HEK293 (cell line): ENCODE measurements around the gene SPTLC2.
"Not testable (repeated sequence)": the region's sequence is repeated elsewhere in the genome, so short reads cannot be mapped to it uniquely, and the experiment has no call there.

Experiments used
- CTCF ChIA-PET: fragments of 350-600 bp; formaldehyde crosslinking; extraction: SDS; loops from one replicate; lab custom pipeline; 2021; ENCODE audit warnings: antibody characterized with exemption; lab: Yijun Ruan, JAX
- POLR2A ChIA-PET: fragments of 300-600 bp; formaldehyde crosslinking; extraction: SDS; loops from one replicate; lab custom pipeline; 2020; ENCODE audit warnings: antibody characterized with exemption, inconsistent platforms; lab: Yijun Ruan, JAX
- H3K27ac ChIP-seq: fragments of 200-500 bp; sonication (Bioruptor generic); 2 replicates; pipeline ENCODE4 v1.5.1; 2014; ENCODE audit warnings: low read depth, low read length, control low read depth, inconsistent platforms; ENCODE audit errors: extremely low read depth
- H3K36me3 ChIP-seq, 2 experiments: fragments of 200-500 bp in 1 of 2; sonication (Bioruptor generic) in 1 of 2; 1 replicate in 1 of 2; 2 replicates in 1 of 2; pipeline ENCODE4 v1.5.1; 2014 to 2017; ENCODE audit warnings: inconsistent platforms in 2 of 2, low read length in 2 of 2; ENCODE audit not compliant: control insufficient read depth in 2 of 2, insufficient read depth in 1 of 2
- H3K4me1 ChIP-seq: fragments of 200-500 bp; sonication (Bioruptor generic); 2 replicates; pipeline ENCODE4 v1.5.1; 2014; ENCODE audit warnings: mild to moderate bottlenecking, low read length, inconsistent platforms; ENCODE audit not compliant: control insufficient read depth, insufficient read depth
- H3K4me3 ChIP-seq: 2 replicates; pipeline ENCODE4 v1.5.1; 2011; ENCODE audit warnings: low read depth, mild to moderate bottlenecking, control low read depth, low read length, moderate library complexity
- H3K9me3 ChIP-seq: fragments of 200-500 bp; sonication (Bioruptor generic); 2 replicates; pipeline ENCODE4 v1.5.1; 2014; ENCODE audit warnings: low read depth, low read length, inconsistent platforms; ENCODE audit not compliant: control insufficient read depth, insufficient read depth
- IKZF3 ChIP-seq: fragments of 450-650 bp; IDR thresholded peaks from 2 replicates; pipeline ENCODE4 v1.5.0; 2018; ENCODE audit warnings: missing biosample characterization, mild to moderate bottlenecking, missing genetic modification characterization, moderate library complexity
- PRDM2 ChIP-seq: fragments of 450-650 bp; formaldehyde crosslinking; IDR thresholded peaks from 2 replicates; pipeline ENCODE4 v1.5.1; 2016; ENCODE audit warnings: missing biosample characterization, missing genetic modification characterization, borderline replicate concordance
- SCRT1 ChIP-seq: fragments of 450-650 bp; formaldehyde crosslinking; IDR thresholded peaks from 2 replicates; pipeline ENCODE4 v1.5.1; 2016; ENCODE audit warnings: missing biosample characterization, missing genetic modification characterization, borderline replicate concordance
- ZBTB20 ChIP-seq: fragments of 450-650 bp; formaldehyde crosslinking; IDR thresholded peaks from 2 replicates; pipeline ENCODE4 v1.5.1; 2016; ENCODE audit warnings: missing biosample characterization, missing genetic modification characterization
- ZNF114 ChIP-seq: fragments of 450-650 bp; formaldehyde crosslinking; IDR thresholded peaks from 2 replicates; pipeline ENCODE4 v1.5.0; 2017; ENCODE audit warnings: missing biosample characterization, missing genetic modification characterization
- ZNF157 ChIP-seq: fragments of 450-650 bp; formaldehyde crosslinking; IDR thresholded peaks from 2 replicates; pipeline ENCODE4 v1.5.1; 2016; ENCODE audit warnings: missing biosample characterization, missing genetic modification characterization
- ZNF16 ChIP-seq: fragments of 450-650 bp; formaldehyde crosslinking; IDR thresholded peaks from 2 replicates; pipeline ENCODE4 v1.5.1; 2016; ENCODE audit warnings: low read depth, missing biosample characterization, missing genetic modification characterization
- ZNF488 ChIP-seq: fragments of 450-650 bp; formaldehyde crosslinking; IDR thresholded peaks from 2 replicates; pipeline ENCODE4 v1.5.1; 2016; ENCODE audit warnings: missing biosample characterization, missing genetic modification characterization
- ZNF513 ChIP-seq: fragments of 450-650 bp; IDR thresholded peaks from 2 replicates; pipeline ENCODE4 v1.5.1; 2018; ENCODE audit warnings: missing biosample characterization, missing genetic modification characterization
- ZNF596 ChIP-seq: fragments of 450-650 bp; IDR thresholded peaks from 2 replicates; pipeline ENCODE4 v1.5.0; 2018; ENCODE audit warnings: missing biosample characterization, mild to moderate bottlenecking, missing genetic modification characterization, moderate library complexity
- ZNF660 ChIP-seq: fragments of 450-650 bp; IDR thresholded peaks from 2 replicates; pipeline ENCODE4 v1.5.1; 2018; ENCODE audit warnings: missing biosample characterization, mild to moderate bottlenecking, missing genetic modification characterization
- ZNF776 ChIP-seq: fragments of 450-650 bp; formaldehyde crosslinking; IDR thresholded peaks from 2 replicates; pipeline ENCODE4 v1.5.0; 2017; ENCODE audit warnings: missing biosample characterization, missing genetic modification characterization, borderline replicate concordance

SPTLC2 gene

GRCh38 chr14:77590845-77591485 is 25.5 kb downstream of the SPTLC2 start (continued):
- TF ChIP-seq PRDM2 = no peak
- no peak for TF ChIP-seq ZBTB20 (tag by site-specific recombination)
- TF ChIP-seq ZNF513 (tag by site-specific recombination) = no peak

- no peaks in the 10 kb centered on the region for H3K4me1 ChIP-seq
- CTCF ChIA-PET = no interaction called here
- TF ChIP-seq ZNF776 (tag by site-specific recombination) (no peak), ZNF596 (tag by site-specific recombination) (no peak), IKZF3 (tag by site-specific recombination) (no peak), SCRT1 (tag by site-specific recombination) (no peak), ZNF16 (tag by site-specific recombination) (no peak), ZNF488 (tag by site-specific recombination) (no peak), ZNF660 (no peak), ZNF157 (no peak), ZNF114 (no peak)
- TF ChIP-seq, all 188 proteins: peak for 0
- H3K27ac ChIP-seq = no peak overlapping the region
- H3K9me3 ChIP-seq = no peaks in the 10 kb centered on the region
- POLR2A ChIA-PET = no interaction called here
- no peak overlapping the region for H3K4me3 ChIP-seq
- peaks cover 3 to 6% of the 10 kb centered on the region in 2 experiments; a peak in 2 of 3 replicates for H3K36me3 ChIP-seq
Measured at GRCh38 chr14:77589099-77589498, 27.3 kb downstream of the SPTLC2 start.

GRCh38 chr14:77588411-77589025 is 27.9 kb downstream of the SPTLC2 start:
- H3K9me3 ChIP-seq, H3K4me3 ChIP-seq, POLR2A ChIA-PET, H3K4me1 ChIP-seq, H3K36me3 ChIP-seq, H3K27ac ChIP-seq: not testable (repeated sequence)
- CTCF ChIA-PET = interaction anchor here (0.5 kb wide), 1 partner anchor 26 kb away, joined by 4 read pairs; no protein-coding TSS in a partner anchor
